ENCODE measurements around the gene NFILZ. TPM values are rescaled to one million over a fixed set of nuclear protein-coding genes. Genes with fewer than 3 reads are reported as not detected.
A peak's percentile ranks its signal among the peaks of the same experiment; 100 is the strongest.

NFILZ gene
- total RNA-seq, 2 experiments from 2014 or later, result not detected

DNA sequence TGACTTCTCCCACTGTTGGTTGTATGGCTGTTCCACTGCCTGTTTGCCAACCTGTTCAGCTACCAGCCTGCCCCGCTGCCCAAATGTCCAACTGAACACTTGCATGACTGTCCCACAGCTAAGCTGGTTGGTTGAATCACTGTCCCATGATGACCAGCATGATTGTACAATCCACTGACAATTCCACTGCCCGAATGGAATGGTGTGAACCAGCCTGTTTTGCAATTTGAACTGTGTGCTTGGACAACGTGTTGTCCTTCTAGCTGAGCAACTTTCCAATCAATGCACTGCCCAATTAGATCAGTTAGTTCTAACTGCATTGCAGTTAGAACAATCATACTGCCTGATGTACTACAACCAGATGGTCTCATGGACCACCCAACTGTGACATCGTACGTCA lies 28.6 kb upstream of the NFILZ start:
- DNase-seq, result no peak
- CTCF ChIA-PET, result no interaction called here
- no peaks in the 10 kb centered on the region for H3K36me3 Mint-ChIP-seq (ENCODE audit: low read depth)
- H3K27ac Mint-ChIP-seq, result no peak overlapping the region
- POLR2A ChIA-PET, result no interaction called here
- no peaks in the 10 kb centered on the region for H3K4me1 Mint-ChIP-seq
- no peaks in the 10 kb centered on the region for H3K27me3 Mint-ChIP-seq
- no peak overlapping the region for H3K4me3 Mint-ChIP-seq
- peaks cover 14% of the 10 kb centered on the region for H3K9me3 Mint-ChIP-seq

DNA sequence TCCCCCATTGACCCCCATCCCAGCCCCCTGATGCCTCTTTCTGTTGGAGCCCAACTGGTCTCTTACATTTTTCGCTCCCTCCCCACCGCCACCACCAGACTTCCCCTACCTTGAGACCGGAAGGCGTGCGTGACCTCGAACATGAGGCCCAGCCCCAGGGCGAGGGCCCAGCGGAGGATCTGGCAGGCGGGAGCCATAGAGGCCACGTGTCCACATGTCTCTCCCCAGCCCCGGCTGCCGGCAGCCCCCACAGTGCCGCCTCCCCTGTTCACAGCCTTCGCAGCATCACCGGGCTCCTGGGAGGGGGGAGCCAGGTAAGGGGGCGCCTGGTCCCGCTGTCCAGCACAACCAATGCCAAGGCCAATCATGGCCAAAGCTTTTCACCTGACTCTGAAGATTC lies 24.9 kb upstream of the NFILZ start:
- Mint-ChIP-seq H3K27me3 (peaks cover 12% of the 10 kb centered on the region), H3K36me3 (ENCODE audit: low read depth) (no peaks in the 10 kb centered on the region), H3K27ac (no peak overlapping the region), H3K4me3 (no peak overlapping the region), H3K9me3 (peaks cover 12% of the 10 kb centered on the region), H3K4me1 (peaks cover 12% of the 10 kb centered on the region)
- no peak for DNase-seq
- CTCF ChIA-PET, result no interaction called here
- POLR2A ChIA-PET, result no interaction called here

GRCh38 chr19:8607386-8607785 lies 23.0 kb upstream of the NFILZ start:
- H3K36me3 Mint-ChIP-seq (ENCODE audit: low read depth), result no peaks in the 10 kb centered on the region

DNA sequence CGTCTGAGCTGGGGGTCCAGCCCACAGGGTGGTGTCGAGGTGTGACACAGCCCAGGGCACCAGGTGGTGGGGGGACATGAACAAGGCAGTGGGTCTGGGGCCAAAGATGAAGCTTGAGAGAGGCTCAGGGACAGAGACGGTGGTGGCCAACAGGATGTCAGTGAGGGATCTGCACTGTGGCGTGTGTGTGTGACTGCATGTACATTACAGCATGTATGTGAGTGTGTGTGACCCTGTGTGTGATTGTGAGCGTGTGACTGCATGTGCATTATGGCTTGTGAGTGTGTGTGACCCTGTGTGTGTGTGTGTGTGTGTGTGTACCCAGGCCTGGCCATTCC lies 21.5 kb upstream of the NFILZ start:
- no peaks in the 10 kb centered on the region for H3K36me3 Mint-ChIP-seq (ENCODE audit: low read depth)
- H3K9me3 Mint-ChIP-seq, result peaks cover 8% of the 10 kb centered on the region
- POLR2A ChIA-PET, result no interaction called here
- H3K4me1 Mint-ChIP-seq, result peaks cover 14% of the 10 kb centered on the region
- CTCF ChIA-PET, result no interaction called here
- peaks cover 13% of the 10 kb centered on the region for H3K27me3 Mint-ChIP-seq
- H3K4me3 Mint-ChIP-seq, result peak overlapping the region; percentile 28
- DNase-seq, result no peak
- no peak overlapping the region for H3K27ac Mint-ChIP-seq

More at GRCh38 chr19:8607386-8607785, 23.0 kb upstream of the NFILZ start:
- Mint-ChIP-seq H3K27me3 (peaks cover 12% of the 10 kb centered on the region), H3K9me3 (peaks cover 12% of the 10 kb centered on the region), H3K4me3 (no peak overlapping the region), H3K27ac (no peak overlapping the region), H3K4me1 (peaks cover 14% of the 10 kb centered on the region)
- POLR2A ChIA-PET, result no interaction called here
- CTCF ChIA-PET, result interaction anchor here (1.5 kb wide), 1 partner anchor 9 kb away, joined by 3 read pairs; no protein-coding TSS in a partner anchor
- DNase-seq, result no peak

- POLR2A ChIA-PET, result no interaction called here
- Mint-ChIP-seq H3K36me3 (ENCODE audit: low read depth) (no peaks in the 10 kb centered on the region), H3K27me3 (peaks cover 13% of the 10 kb centered on the region), H3K4me1 (peaks cover 14% of the 10 kb centered on the region), H3K27ac (no peak overlapping the region), H3K9me3 (peaks cover 8% of the 10 kb centered on the region), H3K4me3 (peak overlapping the region; percentile 66)
- CTCF ChIA-PET, result no interaction called here
- no peak for DNase-seq
Measured at GRCh38 chr19:8609279-8610040, 21.0 kb upstream of the NFILZ start.

DNA sequence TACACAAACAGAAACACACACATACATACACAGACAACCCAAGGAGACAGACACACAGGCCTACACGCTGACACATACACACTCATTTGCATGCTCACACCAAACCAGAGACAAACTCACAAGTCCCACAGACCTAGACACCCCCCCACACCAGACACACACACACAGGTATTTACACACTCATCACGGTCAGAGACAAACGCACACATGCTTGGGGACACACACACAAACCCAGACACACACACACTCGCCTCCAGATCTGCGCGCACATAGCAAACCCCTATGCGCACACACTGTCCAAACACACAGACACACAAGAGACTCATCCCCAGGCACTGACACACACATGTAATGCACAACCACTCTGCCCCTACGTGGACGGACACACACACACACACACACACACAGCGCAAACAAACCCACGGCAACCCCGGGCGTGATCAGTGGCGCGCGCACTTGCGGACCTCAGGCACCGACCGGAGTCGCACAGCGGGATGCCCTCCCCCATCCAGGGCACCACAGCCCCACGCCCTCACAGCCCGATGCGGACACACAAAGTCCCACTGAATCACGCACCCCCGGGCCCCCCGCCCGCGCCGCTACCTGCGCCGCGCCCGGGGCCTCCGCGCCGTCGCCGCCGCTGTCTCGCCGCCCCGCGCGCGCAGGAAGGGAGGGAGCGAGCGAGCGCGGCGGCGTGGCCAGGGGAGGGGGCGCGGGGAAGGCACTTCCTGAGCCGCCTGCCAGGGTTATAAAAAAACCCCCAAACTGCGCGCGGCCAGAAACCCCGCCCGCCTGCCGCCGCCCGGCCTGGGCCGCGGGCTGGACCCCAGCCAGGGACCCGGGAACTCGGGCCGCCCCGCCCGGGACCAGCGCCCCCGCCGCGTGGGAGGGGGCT lies 20.1 kb upstream of the NFILZ start, which contains the start of gene ADAMTS10:
ADAMTS10 (minus strand) TSS at position 675 of the 895 bp plus-strand sequence. CDS start 5,005 bp downstream, outside the sequence.
- no peak for DNase-seq
- Mint-ChIP-seq H3K4me3 (peak within 1 kb of the TSS; percentile 66), H3K27me3 (peaks cover 13% of the 10 kb centered on the region), H3K9me3 (peaks cover 4% of the 10 kb centered on the region), H3K36me3 (ENCODE audit: low read depth) (no peaks in the 10 kb centered on the region), H3K4me1 (peaks cover 14% of the 10 kb centered on the region), H3K27ac (no peak within 1 kb of the TSS)
- CTCF ChIA-PET, result no interaction called here
- POLR2A ChIA-PET, result no interaction called here

- Mint-ChIP-seq H3K4me1 (peaks cover 16% of the 10 kb centered on the region), H3K27me3 (peaks cover 16% of the 10 kb centered on the region), H3K36me3 (ENCODE audit: low read depth) (no peaks in the 10 kb centered on the region), H3K27ac (no peak overlapping the region), H3K4me3 (no peak overlapping the region), H3K9me3 (peaks cover 2% of the 10 kb centered on the region)
- DNase-seq, result no peak
- CTCF ChIA-PET, result interaction anchor here (0.9 kb wide), 1 partner anchor 29 kb away, joined by 3 read pairs; no protein-coding TSS in a partner anchor
- POLR2A ChIA-PET, result no interaction called here
Measured at GRCh38 chr19:8610936-8611300, 19.5 kb upstream of the NFILZ start.

DNA sequence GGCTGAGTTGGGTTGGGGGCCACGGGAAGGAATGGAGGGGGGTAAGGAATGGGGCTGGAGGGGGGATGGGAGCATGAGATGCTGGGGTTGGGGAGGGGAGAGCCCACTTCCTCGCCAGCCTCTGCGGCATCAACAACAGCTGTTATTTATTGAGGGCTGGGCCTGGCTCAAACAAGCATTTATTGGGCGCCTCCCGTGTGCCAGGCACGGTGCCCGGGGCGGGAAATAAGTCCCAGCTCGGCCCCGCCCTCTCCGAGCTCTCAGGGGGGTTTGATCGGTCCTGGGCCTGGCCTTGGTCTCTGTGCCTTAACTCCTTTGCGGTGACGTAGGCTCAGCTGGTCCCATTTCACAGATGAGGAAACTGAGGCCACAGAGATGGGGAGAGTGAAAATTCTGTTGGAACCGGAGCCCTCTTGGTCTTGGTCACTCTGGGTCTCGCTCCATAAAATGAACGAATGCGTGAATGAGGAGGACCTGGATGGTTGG lies 19.0 kb upstream of the NFILZ start:
- POLR2A ChIA-PET, result no interaction called here
- Mint-ChIP-seq H3K4me3 (peak overlapping the region; percentile 7), H3K4me1 (peaks cover 16% of the 10 kb centered on the region), H3K27ac (no peak overlapping the region), H3K27me3 (peaks cover 16% of the 10 kb centered on the region), H3K36me3 (ENCODE audit: low read depth) (no peaks in the 10 kb centered on the region), H3K9me3 (no peaks in the 10 kb centered on the region)
- DNase-seq, result no peak
- CTCF ChIA-PET, result interaction anchor here (0.9 kb wide), 1 partner anchor 30 kb away, joined by 3 read pairs; no protein-coding TSS in a partner anchor

GRCh38 chr19:8611877-8612806 lies 18.3 kb upstream of the NFILZ start:
- peaks cover 16% of the 10 kb centered on the region for H3K4me1 Mint-ChIP-seq
- H3K4me3 Mint-ChIP-seq, result peak overlapping the region; percentile 7
- no peaks in the 10 kb centered on the region for H3K36me3 Mint-ChIP-seq (ENCODE audit: low read depth)
- DNase-seq, result no peak
- H3K27me3 Mint-ChIP-seq, result peaks cover 16% of the 10 kb centered on the region
- no peaks in the 10 kb centered on the region for H3K9me3 Mint-ChIP-seq
- H3K27ac Mint-ChIP-seq, result no peak overlapping the region
- POLR2A ChIA-PET, result no interaction called here
- CTCF ChIA-PET, result interaction anchor here (0.9 kb wide), 1 partner anchor 30 kb away, joined by 3 read pairs; no protein-coding TSS in a partner anchor

DNA sequence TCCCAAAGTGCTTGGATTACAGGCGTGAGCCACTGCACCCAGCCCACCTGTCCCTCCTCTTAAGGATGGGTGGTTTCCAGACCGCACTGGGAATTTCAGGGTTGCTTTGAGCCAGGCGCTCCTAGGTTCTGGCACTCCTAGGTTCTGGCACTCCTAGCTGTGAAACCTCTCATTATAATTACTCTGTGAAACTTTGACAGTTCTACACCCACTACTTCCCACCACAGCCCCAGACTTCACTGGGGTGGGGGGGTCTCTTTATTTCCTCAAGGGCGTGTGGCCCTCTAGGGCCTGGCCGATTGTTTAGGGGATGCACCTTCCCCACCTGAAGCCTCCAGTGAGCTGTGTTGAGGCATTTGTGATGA lies 17.6 kb upstream of the NFILZ start:
- Mint-ChIP-seq H3K27me3 (peaks cover 16% of the 10 kb centered on the region), H3K4me3 (no peak overlapping the region), H3K36me3 (ENCODE audit: low read depth) (no peaks in the 10 kb centered on the region), H3K4me1 (peaks cover 16% of the 10 kb centered on the region), H3K27ac (no peak overlapping the region), H3K9me3 (no peaks in the 10 kb centered on the region)
- DNase-seq, result no peak
- ChIA-PET POLR2A (interaction anchor here (0.5 kb wide), 1 partner anchor 218 kb away, joined by 3 read pairs; no protein-coding TSS in a partner anchor), CTCF (interaction anchor here (1.0 kb wide), 1 partner anchor 10 kb away, joined by 4 read pairs; no protein-coding TSS in a partner anchor)

DNA sequence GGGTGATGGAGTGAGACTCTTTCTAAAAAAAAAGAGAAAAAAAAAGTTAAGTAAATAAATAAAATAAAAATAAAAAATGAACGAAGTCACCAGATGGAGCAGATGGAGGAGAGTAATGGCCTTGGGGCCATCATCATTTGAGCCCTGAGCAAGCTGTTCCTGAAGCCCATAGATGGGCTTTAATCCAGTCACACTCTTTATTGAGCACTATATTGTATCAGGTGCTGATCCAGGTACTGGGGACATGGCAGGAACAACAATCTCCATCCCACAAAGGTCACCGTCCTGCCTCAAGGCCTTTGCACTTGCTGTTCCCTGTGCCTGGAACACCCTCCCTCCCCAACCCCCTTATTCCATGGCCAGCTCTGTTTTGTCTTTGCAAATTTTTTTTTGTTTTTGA lies 16.0 kb upstream of the NFILZ start:
- no peak overlapping the region for H3K27ac Mint-ChIP-seq
- H3K9me3 Mint-ChIP-seq, result no peaks in the 10 kb centered on the region
- H3K4me1 Mint-ChIP-seq, result peaks cover 13% of the 10 kb centered on the region
- no peak overlapping the region for H3K4me3 Mint-ChIP-seq
- ChIA-PET CTCF (interaction anchor here (1.8 kb wide), 1 partner anchor 79 kb away, joined by 6 read pairs; no protein-coding TSS in a partner anchor), POLR2A (no interaction called here)
- DNase-seq, result no peak
- H3K27me3 Mint-ChIP-seq, result peaks cover 12% of the 10 kb centered on the region
- no peaks in the 10 kb centered on the region for H3K36me3 Mint-ChIP-seq (ENCODE audit: low read depth)

DNA sequence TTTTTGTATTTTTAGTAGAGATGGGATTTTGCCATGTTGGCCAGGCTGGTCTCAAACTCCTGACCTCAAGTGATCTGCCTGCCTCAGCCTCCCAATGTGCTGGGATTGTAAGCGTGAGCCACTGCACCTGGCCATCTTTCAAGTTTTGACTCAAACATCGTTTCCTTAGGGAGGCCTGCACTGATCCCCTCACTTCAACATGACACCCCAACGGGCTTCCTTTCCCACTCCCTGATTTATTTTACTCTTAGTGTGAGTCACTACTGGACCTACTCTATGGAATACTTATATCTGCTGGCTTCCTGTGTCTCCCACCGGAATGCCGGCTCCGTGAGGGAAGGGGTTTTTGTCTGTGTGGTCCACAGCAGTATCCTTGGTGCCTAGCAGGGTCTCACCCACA lies 15.4 kb upstream of the NFILZ start:
- no peak for DNase-seq

More for the DNA sequence above, 15.4 kb upstream of the NFILZ start:
- peaks cover 8% of the 10 kb centered on the region for H3K4me1 Mint-ChIP-seq
- ChIA-PET POLR2A (no interaction called here), CTCF (interaction anchor here (0.6 to 2.1 kb wide), 6 partner anchors 21 to 160 kb away, joined by 4 to 12 read pairs (median 6); no protein-coding TSS in a partner anchor)
- no peak overlapping the region for H3K4me3 Mint-ChIP-seq
- H3K27me3 Mint-ChIP-seq, result peaks cover 8% of the 10 kb centered on the region
- H3K9me3 Mint-ChIP-seq, result no peaks in the 10 kb centered on the region
- H3K27ac Mint-ChIP-seq, result no peak overlapping the region
- no peaks in the 10 kb centered on the region for H3K36me3 Mint-ChIP-seq (ENCODE audit: low read depth)

All from activated CD4-positive, alpha-beta memory T cell treated with anti-CD3 and anti-CD28 coated beads, Interleukin-2, amount 10 ng/mL, durations not matched to agents 7 days and 5 days (primary cell).